Glutamatergic neuron (in vitro differentiated cells): ENCODE measurements around the gene PSMF1. TPM values are rescaled to one million over a fixed set of nuclear protein-coding genes. Genes with fewer than 3 reads are reported as not detected.

Experiments
- DNase-seq: peaks from one replicate; pipeline ENCODE4 v3.0.0; 2022
- H3K27ac Mint-ChIP-seq: one replicate; pipeline ENCODE4 v1.8.0; 2020; ENCODE audit warnings: mild to moderate bottlenecking, mixed read lengths, inconsistent platforms; ENCODE audit not compliant: unreplicated experiment
- H3K27me3 Mint-ChIP-seq: one replicate; pipeline ENCODE4 v1.8.0; 2020; ENCODE audit warnings: mild to moderate bottlenecking, moderate library complexity, mixed read lengths, inconsistent platforms; ENCODE audit not compliant: unreplicated experiment
- H3K36me3 Mint-ChIP-seq: one replicate; pipeline ENCODE4 v1.8.0; 2020; ENCODE audit warnings: mild to moderate bottlenecking, mixed read lengths, inconsistent platforms; ENCODE audit not compliant: unreplicated experiment
- H3K4me1 Mint-ChIP-seq: one replicate; pipeline ENCODE4 v1.8.0; 2020; ENCODE audit warnings: mild to moderate bottlenecking, low read depth, mixed read lengths, inconsistent platforms; ENCODE audit not compliant: unreplicated experiment
- H3K4me3 Mint-ChIP-seq: one replicate; pipeline ENCODE4 v1.8.0; 2020; ENCODE audit warnings: mild to moderate bottlenecking, mixed read lengths, inconsistent platforms; ENCODE audit not compliant: unreplicated experiment
- H3K9me3 Mint-ChIP-seq: one replicate; pipeline ENCODE4 v1.8.0; 2020; ENCODE audit warnings: mild to moderate bottlenecking, moderate library complexity, mixed read lengths, inconsistent platforms; ENCODE audit not compliant: unreplicated experiment
- CTCF ChIP-seq: fragments of 200-600 bp; sonication (generic); IDR thresholded peaks from one replicate; pipeline ENCODE4 v1.5.0; 2021; ENCODE audit not compliant: partially characterized antibody, unreplicated experiment
- total RNA-seq: library from RNA; stranded (reverse); fragmentation: NEBNext Ultra II Directional; extraction: Animal tissue kit (Norgen Biotek cat#: 25700); gene quantifications from one replicate; pipeline ENCODE4 v1.2.1, GENCODE V29; 2021; ENCODE audit not compliant: unreplicated experiment

Gene PSMF1
- total RNA-seq, 1 donor from 2014 or later, result 241 TPM

GRCh38 chr20:1197801-1198200 is 79.4 kb downstream of the PSMF1 start:
- H3K27me3 Mint-ChIP-seq, result peaks cover 5% of the 10 kb centered on the region
- no peak overlapping the region for H3K27ac Mint-ChIP-seq
- peaks cover 5% of the 10 kb centered on the region for H3K36me3 Mint-ChIP-seq
- no peaks in the 10 kb centered on the region for H3K9me3 Mint-ChIP-seq
- no peaks in the 10 kb centered on the region for H3K4me1 Mint-ChIP-seq
- no peak for TF ChIP-seq CTCF
- DNase-seq, result no peak
- H3K4me3 Mint-ChIP-seq, result no peak overlapping the region

GRCh38 chr20:1198751-1199150 is 80.3 kb downstream of the PSMF1 start:
- H3K27ac Mint-ChIP-seq, result no peak overlapping the region
- no peak for TF ChIP-seq CTCF
- no peak for DNase-seq
- peaks cover 5% of the 10 kb centered on the region for H3K4me1 Mint-ChIP-seq
- H3K9me3 Mint-ChIP-seq, result no peaks in the 10 kb centered on the region
- H3K4me3 Mint-ChIP-seq, result no peak overlapping the region
- peaks cover 5% of the 10 kb centered on the region for H3K36me3 Mint-ChIP-seq
- peaks cover 5% of the 10 kb centered on the region for H3K27me3 Mint-ChIP-seq

- Mint-ChIP-seq H3K4me1 (peaks cover 8% of the 10 kb centered on the region), H3K27ac (no peak overlapping the region), H3K9me3 (no peaks in the 10 kb centered on the region), H3K36me3 (peaks cover 5% of the 10 kb centered on the region), H3K27me3 (peaks cover 5% of the 10 kb centered on the region), H3K4me3 (no peak overlapping the region)
- no peak for TF ChIP-seq CTCF
- no peak for DNase-seq
Observed at GRCh38 chr20:1199212-1199873, 80.9 kb downstream of the PSMF1 start.

- Mint-ChIP-seq H3K27ac (no peak overlapping the region), H3K4me1 (peaks cover 8% of the 10 kb centered on the region), H3K36me3 (peaks cover 5% of the 10 kb centered on the region), H3K4me3 (no peak overlapping the region), H3K27me3 (peaks cover 5% of the 10 kb centered on the region), H3K9me3 (no peaks in the 10 kb centered on the region)
- TF ChIP-seq CTCF, result no peak
- no peak for DNase-seq
Observed at GRCh38 chr20:1199964-1200363, 81.6 kb downstream of the PSMF1 start.

- no peaks in the 10 kb centered on the region for H3K36me3 Mint-ChIP-seq
- DNase-seq, result no peak
- peaks cover 10% of the 10 kb centered on the region for H3K4me1 Mint-ChIP-seq
- no peak within 1 kb of the TSS for H3K27ac Mint-ChIP-seq
- TF ChIP-seq CTCF, result no peak
- H3K4me3 Mint-ChIP-seq, result no peak within 1 kb of the TSS
- H3K9me3 Mint-ChIP-seq, result no peaks in the 10 kb centered on the region
- peaks cover 5% of the 10 kb centered on the region for H3K27me3 Mint-ChIP-seq
Observed at GRCh38 chr20:1202762-1203504, 84.5 kb downstream of the PSMF1 start, which contains the start of gene C20orf202. Gene C20orf202, plus strand, starts transcription at chr20:1203454. Its CDS starts 132 bp downstream, at chr20:1203586.
